Testis (tissue), 2 donors: ENCODE measurements around the gene FHDC1.

ENCODE experiments used
- POLR2A ChIP-seq: fragments of 450-650 bp; IDR thresholded peaks from one replicate; pipeline ENCODE4 v1.6.1; 2017; ENCODE audit warnings: antibody characterized with exemption, mild to moderate bottlenecking, moderate library complexity
- TF ChIP-seq, protein P1 (sequence below), 3 experiments: fragments of 450-650 bp in 2 of 3; fragments of 200-600 bp in 1 of 3; sonication (generic) in 1 of 3; IDR thresholded peaks; one replicate each; pipeline ENCODE4 v1.5.1; 2016 to 2019; ENCODE audit warnings: antibody characterized with exemption in 3 of 3, mild to moderate bottlenecking in 2 of 3, moderate library complexity in 1 of 3

DNA sequence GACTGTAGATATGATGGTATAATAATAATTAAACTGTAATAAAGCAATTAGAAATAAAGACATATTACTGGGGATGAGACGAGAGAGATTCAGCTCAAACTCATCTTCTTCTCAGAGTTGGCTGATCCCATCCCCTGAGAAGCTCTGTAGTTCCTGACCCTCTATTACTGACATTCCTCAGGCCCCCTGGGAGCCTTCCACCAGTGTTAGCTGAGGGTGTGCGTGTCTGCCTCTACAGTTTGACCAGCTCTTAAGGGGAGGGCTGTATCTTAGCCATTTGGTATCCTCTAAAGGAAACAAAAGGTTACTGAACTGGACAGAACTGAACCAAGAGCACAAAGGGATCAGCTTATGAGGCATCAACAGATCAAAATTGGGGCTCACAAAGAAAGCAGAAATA lies 11.2 kb downstream of the FHDC1 start:
- TF ChIP-seq, protein P1, sequence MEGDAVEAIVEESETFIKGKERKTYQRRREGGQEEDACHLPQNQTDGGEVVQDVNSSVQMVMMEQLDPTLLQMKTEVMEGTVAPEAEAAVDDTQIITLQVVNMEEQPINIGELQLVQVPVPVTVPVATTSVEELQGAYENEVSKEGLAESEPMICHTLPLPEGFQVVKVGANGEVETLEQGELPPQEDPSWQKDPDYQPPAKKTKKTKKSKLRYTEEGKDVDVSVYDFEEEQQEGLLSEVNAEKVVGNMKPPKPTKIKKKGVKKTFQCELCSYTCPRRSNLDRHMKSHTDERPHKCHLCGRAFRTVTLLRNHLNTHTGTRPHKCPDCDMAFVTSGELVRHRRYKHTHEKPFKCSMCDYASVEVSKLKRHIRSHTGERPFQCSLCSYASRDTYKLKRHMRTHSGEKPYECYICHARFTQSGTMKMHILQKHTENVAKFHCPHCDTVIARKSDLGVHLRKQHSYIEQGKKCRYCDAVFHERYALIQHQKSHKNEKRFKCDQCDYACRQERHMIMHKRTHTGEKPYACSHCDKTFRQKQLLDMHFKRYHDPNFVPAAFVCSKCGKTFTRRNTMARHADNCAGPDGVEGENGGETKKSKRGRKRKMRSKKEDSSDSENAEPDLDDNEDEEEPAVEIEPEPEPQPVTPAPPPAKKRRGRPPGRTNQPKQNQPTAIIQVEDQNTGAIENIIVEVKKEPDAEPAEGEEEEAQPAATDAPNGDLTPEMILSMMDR (IDR thresholded peaks at IDR 0.05), result no peak
- TF ChIP-seq POLR2A, result no peak
